GM19463 (cell line): ENCODE data around the gene PHAX.
"Not testable (repeated sequence)": the region's sequence is repeated elsewhere in the genome, so short reads cannot be mapped to it uniquely, and the experiment has no call there.

ENCODE experiments used
- ATAC-seq: cut with Tn5 transposase; IDR thresholded peaks from one replicate; pipeline ENCODE4 v1.9.1; 2021; ENCODE audit warnings: mild to moderate bottlenecking, moderate library complexity; ENCODE audit not compliant: unreplicated experiment

The PHAX gene, protein sequence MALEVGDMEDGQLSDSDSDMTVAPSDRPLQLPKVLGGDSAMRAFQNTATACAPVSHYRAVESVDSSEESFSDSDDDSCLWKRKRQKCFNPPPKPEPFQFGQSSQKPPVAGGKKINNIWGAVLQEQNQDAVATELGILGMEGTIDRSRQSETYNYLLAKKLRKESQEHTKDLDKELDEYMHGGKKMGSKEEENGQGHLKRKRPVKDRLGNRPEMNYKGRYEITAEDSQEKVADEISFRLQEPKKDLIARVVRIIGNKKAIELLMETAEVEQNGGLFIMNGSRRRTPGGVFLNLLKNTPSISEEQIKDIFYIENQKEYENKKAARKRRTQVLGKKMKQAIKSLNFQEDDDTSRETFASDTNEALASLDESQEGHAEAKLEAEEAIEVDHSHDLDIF

DNA sequence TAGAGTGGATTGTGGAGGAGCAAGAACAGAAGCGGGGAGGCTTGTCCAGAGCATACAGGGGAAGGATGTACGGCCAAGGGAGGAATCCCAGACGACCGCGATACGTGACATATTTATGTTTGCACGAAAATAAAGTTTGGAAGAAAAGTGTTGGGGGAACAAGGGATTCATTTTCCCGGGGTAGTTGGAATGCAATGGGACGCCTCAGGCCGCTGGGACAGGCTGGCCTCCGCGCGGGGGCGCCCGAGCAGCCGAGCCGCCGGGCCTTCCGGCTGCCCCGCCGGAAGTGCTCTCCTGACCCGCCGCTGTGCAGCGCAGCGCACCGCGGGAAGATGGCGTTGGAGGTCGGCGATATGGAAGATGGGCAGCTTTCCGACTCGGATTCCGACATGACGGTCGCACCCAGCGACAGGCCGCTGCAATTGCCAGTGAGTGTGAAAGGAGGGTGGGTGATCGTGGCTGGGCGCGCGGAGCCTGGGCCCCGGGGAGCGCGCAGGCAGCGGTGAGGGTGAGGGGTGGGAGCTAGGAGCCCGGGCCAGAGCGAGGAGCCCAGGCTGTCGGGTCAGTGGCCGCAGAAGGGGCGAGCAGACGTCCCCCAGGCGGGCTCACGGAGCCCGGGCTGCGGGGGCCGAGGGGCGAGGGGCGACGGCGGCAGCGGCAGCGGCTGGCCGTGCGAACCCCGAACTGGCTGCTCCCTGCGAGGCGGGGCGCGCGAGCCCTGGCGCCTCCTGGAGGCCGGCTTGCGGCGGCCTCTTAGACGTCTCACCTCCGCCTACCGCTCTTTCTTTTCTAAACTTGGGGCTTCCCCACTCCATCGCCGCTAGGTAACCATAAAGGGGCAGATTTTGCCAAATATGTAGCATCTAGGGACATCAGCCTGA, at the start of gene PHAX:
Gene PHAX (plus strand): TSS at position 317 of the 881 bp plus-strand sequence. CDS start 16 bp downstream, at position 333.
- ATAC-seq, result peak; percentile 95

DNA sequence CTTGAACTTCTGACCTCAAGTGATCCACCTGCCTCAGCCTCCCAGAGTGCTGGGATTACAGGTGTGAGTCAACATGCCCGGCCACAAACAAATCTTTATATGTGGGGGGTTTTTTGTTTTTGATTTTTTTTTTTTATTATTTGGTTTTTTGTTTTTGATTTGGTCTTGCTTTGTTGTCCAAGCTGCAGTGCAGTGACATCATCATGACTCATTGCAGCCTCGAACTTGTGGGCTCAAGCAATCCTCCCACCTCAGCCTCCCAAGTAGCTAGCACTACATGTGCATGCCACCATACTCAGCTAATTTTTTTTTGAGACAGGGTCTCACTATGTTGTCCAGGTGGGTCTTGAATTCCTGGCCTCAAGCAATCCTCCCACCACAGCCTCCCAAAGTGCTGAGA, 48.1 kb upstream of the PHAX start:
- ATAC-seq, result no peak

DNA sequence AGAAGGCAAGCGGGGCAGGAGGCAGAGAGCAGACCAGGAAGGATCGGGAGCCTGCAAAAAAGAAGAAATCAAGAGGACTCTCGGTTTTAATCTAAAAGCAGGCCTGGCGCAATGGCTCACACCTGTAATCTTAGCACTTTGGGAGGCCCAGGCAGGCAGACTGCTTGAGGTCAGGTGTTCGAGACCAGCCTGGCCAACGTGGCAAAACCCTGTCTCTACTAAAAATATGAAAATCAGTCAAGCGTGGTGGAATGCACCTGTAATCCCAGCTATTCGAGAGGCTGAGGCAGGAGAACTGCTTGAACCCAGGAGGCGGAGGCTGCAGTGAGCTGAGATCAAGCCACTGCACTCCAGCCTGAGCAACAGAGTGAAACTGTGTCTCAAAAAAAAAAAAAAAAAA, 45.6 kb upstream of the PHAX start:
- not testable (repeated sequence) for ATAC-seq

DNA sequence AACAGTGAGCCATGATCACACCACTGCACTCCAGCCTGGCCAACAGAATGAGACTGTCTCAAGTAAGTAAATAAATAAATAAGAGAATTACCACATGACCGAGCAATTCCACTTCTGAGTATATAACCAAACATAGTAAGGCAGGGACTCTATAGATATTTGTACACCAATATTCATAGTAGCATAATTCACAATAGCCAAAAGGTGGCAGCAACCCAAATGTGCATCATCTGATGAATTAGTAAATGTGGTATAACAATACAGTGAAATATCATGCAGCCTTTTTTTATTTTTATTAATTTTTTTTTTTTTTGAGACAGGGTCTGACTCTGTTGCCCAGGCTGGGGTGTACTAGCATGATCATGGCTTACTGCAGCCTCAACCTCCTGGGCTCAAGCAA, 38.8 kb upstream of the PHAX start:
- ATAC-seq, result no peak

DNA sequence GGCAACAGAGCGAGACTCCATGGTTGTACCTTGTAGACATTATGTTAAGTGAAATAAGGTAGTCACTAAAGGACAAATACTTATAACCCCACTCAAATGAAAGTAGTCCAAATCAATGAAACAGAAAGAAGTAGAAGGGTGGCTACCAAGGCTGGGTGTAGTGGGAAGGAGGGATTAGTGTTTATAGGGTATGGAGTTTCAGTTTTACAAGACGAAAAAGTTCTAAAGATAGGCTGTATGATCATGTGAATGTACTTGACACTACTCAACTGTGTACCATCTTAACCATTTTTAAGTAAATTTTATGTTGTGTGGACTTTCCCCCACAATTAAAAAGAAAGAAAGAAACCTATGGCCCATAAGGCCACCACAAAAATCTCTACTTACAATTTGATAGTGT, 37.9 kb upstream of the PHAX start:
- ATAC-seq, result peak; percentile 97

DNA sequence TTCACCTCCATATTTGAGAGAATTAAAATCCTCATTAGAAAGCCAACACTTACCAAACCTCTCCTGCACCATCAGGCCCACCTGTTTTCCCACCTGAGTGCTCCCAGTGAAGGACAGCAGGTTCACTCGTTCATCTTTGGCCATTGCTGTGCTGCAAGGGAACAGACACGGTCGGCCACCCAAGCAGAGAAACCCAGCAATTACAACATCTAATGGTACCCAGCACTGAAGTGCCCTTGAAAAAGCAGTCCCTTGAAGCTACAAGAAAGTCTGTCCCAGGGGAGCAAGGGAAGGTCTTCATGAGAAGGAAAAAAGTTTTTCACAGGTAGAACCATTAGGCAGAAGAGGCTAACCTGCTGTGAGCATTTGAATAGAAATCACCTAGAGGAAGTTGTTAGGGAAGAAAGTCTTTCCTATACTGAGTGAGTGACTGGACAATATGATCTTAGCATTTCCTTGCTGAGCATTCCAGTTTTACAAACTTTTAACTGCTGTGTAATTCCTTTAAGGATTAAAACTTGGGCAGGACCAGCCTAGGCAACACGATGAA, 32.5 kb upstream of the PHAX start:
- ATAC-seq, result no peak

DNA sequence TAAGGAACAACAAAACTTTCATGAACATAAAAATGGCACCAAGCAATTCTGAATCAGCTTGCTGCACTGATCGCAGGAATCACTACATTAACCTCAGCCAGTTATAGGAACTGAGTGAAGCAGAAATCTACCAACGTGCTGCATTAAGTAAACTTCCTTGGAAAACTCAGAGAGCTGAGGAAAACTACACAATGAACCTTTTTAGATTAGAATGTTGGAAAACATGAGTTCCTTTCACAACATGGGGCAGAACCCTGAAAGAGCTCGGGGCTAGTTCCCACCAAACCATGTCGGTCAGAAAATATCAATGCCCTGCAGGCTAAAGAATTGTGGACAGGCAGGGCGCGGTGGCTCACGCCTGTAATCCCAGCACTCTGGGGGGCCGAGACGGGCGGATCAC, 25.1 kb upstream of the PHAX start:
- ATAC-seq, result no peak

DNA sequence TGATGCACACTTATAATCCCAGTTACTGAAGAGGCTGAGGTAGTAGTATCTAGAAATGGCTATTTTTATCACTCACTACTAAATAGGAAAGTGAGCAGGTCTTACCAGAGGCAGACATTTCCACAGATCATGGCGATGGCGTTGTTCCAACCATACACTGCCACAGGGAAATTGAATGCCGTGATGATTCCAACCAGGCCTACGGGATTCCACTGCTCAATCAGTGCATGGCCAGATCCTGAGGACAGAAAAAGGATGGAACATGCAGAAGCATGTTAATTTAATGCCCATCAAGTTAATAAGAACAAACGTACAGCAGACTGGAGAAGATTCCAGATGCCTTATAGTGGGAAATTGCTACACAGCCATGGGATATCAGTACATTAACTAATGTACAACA, 23.8 kb upstream of the PHAX start:
- no peak for ATAC-seq

DNA sequence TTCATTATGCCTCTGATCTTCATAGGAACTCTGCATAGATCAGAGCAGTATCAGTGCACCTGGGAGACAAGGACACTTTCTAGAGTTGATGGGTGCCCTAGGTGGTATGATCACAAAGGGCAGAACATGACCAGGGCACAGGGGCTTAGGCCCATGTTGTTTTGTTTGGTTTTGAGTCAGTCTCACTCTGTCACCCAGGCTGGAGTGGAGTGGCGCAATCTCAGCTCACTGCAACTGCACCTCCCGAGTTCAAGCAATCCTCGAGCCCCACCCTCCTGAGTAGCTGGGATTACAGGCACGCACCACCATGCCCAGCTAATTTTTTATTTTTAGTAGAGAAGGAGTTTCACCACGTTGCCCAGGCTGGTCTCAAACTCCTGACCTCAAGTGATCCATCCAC, 23.3 kb upstream of the PHAX start:
- ATAC-seq, result no peak

DNA sequence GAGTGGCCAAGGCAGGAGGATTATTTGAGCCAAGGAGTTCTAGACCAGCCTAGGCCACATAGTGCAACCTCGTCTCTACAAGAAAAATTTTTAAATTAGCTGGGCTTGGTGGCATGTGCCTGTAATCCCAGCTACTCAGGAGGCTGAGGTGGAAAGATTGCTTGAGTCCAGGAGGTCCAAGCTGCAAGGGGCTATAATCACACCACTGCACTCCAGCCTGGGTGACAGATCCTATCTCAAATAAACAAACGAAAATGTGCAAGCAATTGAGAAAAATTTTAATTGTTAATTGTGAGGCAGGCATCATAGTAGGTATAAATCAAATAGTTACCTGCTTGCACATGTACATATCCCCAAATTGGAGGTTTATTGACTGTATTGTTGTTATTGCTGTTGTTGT, 21.0 kb upstream of the PHAX start:
- ATAC-seq, result no peak

DNA sequence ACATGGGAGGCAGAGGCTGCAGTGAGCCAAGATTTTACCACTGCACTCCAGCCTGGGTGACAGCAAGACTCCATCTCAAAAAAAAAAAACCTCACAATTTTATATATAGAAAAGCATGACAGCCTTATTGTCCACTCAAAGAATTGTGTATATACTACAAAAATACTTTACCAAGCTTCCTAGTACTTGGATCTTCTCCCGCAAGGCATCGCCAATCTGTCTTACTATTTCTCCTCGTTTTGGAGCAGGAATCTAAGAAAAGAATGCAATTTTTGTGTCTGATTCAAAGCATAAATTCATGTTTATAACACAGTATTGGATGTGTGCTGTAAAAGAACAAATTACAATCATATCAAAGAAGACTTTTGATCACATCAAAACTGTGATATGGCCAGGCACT, 17.0 kb upstream of the PHAX start:
- no peak for ATAC-seq

DNA sequence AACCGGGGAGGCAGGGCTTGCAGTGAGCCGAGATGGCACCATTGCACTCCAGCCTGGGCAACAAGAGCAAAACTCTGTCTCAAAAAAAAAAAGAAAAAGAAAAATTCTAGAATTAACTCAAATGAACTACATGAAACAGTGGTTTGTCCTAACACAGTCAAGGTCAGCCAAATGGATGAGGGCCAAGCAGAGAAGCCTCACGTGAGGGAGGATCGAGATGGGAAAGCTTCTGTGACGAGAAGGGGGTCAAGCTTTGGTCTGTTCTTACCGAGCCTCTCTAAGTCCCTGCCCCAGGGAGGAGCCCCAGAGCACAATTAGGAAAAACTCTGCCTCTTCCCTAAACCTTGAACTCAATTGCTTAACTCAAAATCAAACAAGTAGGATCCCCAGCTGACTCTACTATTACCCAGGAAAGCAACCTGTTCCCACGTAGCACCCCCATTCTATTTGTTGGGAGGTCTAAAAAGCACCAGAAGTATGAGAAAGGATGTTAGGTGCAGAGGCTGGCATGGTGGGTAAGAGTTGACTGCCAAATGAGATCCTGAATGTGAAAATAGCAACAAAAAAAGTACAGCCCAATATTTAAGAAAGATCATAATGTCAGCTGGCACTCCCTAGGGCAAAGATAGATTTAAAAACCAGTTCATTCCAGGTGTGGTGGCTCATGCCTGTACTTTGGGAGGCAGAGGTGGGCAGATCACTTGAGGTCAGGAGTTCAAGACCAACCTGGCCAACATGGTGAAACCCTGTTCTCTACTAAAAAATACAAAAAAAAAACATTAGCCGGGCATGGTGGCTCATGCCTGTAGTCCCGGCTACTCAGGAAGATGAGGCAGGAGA, 13.0 kb upstream of the PHAX start:
- ATAC-seq, result no peak

DNA sequence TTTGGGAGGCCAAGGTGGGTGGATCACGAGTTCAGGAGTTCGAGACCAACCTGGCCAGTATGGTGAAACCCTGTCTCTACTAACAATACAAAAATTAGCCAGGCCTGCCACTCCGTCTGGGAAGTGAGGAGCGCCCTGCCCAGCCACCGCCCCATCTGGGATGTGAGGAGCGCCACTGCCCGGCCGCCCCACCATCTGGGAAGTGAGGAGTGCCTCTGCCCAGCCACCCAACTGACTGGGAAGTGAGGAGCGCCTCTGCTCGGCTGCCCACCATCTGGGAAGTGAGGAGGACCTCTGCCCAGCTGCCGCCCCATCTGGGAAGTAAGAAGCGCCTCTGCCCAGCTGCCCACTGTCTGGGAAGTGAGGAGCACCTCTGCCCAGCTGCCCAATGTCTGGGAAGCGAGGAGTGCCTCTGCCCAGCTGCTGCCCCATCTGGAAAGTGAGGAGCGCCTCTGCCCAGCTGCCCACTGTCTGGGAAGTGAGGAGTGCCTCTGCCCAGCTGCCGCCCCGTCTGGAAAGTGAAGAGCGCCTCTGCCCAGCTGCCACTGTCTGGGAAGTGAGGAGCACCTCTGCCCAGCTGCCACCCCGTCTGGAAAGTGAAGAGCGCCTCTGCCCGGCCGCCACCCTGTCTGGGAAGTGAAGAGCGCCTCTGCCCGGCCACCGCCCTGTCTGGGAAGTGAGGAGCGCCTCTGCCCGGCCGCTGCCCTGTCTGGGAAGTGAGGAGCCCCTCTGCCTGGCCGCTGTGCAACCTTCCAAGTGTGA, 11.0 kb upstream of the PHAX start:
- ATAC-seq, result no peak

DNA sequence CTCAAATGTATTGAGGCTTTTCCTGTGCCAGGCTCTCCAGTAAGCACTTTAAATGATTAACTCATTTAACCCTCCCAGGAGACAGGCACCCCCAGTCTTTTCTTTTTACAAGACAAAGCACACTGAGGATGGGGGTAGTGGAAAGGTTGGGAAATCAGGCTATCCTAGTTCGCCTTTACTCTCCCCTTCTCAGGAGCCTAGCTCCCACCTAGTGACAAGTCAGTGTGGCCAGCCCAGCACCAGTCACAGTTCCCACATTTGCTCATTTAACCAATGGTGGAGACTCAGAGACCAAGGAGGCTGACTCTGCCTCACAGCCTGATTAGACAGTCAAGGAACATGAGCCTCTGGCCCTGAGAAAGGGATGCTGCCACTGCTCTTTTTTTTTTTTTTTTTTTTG, 9.2 kb upstream of the PHAX start:
- no peak for ATAC-seq

DNA sequence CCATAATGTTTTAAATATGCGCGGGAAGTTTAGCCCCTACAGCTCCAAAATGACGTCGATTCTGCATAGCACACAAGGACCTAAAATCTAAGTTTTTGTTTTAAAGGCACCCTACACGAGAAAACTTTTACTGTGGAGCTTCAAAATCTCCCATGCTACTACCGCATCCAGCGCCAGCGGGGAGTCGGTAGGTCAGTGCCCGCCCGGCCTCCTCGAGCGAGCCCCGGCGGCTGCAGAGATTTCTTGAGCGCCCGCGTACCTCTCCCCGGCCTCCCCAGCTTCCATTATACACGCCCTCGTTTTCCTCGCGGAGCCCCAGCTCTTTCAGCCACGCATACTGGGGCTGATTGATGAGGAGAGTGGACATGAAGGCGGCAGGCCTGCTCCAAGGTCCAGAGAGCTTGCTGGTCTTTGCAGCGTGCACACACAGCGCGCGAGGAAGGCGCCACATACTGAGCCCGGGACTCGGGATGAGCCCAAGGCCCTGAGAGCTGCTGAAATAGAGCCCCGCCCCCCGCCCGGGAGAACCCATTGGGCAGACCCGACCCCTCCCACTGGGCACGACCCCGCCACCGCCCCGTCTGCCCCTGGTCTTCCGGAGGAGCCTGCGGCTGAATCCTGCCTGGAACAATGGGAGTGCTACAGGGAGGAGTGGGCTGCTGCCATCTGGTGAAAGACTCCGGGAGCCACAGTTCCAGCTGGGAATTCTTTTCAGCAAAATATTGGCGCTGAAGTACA, 5.8 kb upstream of the PHAX start, which contains the start of gene ALDH7A1:
Gene ALDH7A1 (minus strand): TSS at position 472 of the 738 bp plus-strand sequence. CDS start 21 bp downstream, at position 451.
- peak; percentile 79 for ATAC-seq

DNA sequence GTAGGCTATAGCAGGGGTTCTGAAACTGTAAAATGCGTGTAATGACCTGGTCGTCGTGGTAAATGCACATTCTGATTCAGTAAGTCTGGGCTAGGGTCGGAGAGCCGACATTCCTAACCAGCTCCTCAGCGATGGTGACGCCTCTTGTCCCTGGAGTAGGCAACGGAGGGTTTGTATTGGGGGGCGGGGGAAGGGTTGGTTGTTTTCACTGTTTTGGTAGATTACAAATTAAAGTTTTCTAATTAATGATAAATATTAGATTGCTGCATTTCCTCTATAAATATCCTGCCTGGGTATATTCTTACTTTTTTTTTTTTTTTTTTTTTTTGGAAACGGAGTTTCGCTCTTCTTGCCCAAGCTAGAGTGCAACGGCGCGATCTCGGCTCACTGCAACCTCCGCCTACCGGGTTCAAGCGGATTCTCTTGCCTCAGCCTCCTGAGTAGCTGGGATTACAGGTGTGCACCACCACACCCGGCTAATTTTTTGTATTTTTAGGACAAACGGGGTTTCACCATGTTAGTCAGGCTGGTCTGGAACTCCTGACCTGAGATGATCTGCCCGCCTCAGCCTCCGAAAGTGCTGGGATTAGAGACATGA, 5.2 kb upstream of the PHAX start:
- peak; percentile 6 for ATAC-seq

DNA sequence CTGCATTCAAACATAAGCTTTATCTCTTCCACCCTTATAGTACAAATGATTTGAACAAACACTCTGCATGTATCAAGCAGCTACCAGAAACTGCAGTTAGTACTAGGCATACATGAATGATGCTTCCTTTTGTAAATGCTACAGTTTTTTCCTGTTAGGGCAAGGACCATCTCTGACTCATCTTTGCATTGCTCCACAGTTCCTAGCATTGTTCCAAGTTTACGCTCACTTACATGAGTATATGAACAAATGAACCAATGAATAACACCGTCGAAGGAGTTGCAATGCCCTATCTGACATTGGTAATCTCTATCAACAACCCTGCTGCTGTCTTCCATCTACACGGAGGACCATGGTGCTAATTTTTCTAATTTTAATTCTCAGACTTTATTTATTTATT, 3.6 kb upstream of the PHAX start:
- ATAC-seq, result no peak

DNA sequence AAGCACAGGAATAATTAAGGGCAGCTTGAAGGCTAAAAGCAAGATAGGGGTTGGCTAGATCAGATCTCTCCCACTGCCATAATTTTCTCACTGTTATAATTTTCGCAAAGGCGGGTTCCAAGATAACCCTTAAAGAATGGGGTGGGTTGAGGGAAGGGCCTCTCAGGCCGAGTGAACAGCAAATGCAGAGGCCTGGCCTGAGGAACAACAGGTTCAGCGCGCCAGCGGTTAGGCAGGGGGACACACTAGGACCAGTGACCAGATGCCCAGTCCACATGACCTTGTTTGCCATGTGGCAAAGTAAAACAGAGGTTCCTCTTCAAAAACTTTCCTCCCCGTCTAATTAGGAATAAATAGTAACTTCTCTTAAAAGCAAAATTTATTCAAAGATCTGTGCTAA, 1.2 kb upstream of the PHAX start:
- ATAC-seq, result no peak
